PC-9 (cell line): Measurements from ENCODE around the gene COX10. TPM values are rescaled to one million over a fixed set of nuclear protein-coding genes. Genes with fewer than 3 reads are reported as not detected.

Experiments used
- BruUV-seq: library from RNA; stranded (reverse); fragments of 400-500 nt; replicated peaks from 2 replicates; lab custom pipeline; 2021; lab: Mats Ljungman, UMichigan
- CTCF ChIA-PET: fragments of 300-600 bp; sonication (Branson Sonifier 250); formaldehyde crosslinking; loops from one replicate; lab custom pipeline; 2022; ENCODE audit warnings: antibody characterized with exemption; lab: Charles Lee
- POLR2A ChIA-PET: fragments of 300-600 bp; sonication (Branson Sonifier 250); formaldehyde crosslinking; loops from one replicate; lab custom pipeline; 2022; ENCODE audit warnings: antibody characterized with exemption; ENCODE audit not compliant: unreplicated experiment; lab: Charles Lee
- DNase-seq, 2 experiments: peaks; one replicate each; pipeline versions ENCODE4 v3.0.0 to v3.0.0-alpha.2; 2015 to 2022; ENCODE audit warnings: mixed read lengths in 1 of 2
- H2AFZ ChIP-seq: fragments of 200-600 bp; sonication (generic); 2 replicates; pipeline ENCODE4 v1.8.1; 2017; ENCODE audit warnings: antibody characterized with exemption
- H3F3A ChIP-seq: fragments of 200-600 bp; sonication (generic); 2 replicates; pipeline ENCODE4 v1.8.1; 2017; ENCODE audit warnings: antibody characterized with exemption, mild to moderate bottlenecking, low read depth; ENCODE audit not compliant: insufficient read depth
- H3K27ac ChIP-seq: fragments of 200-600 bp; sonication (generic); 2 replicates; pipeline ENCODE4 v1.6.1; 2016; ENCODE audit warnings: mixed run types
- H3K27me3 ChIP-seq: fragments of 200-600 bp; sonication (generic); 2 replicates; pipeline ENCODE4 v1.6.1; 2016; ENCODE audit warnings: low read depth, mixed run types; ENCODE audit not compliant: insufficient read depth
- H3K36me3 ChIP-seq: fragments of 200-600 bp; sonication (generic); 2 replicates; pipeline ENCODE4 v1.6.1; 2016; ENCODE audit warnings: low read depth, mixed run types
- H3K4me1 ChIP-seq: fragments of 200-600 bp; sonication (generic); replicated peaks from 2 replicates; pipeline ENCODE4 v1.6.1; 2016; ENCODE audit warnings: mixed run types; ENCODE audit not compliant: insufficient read depth
- H3K4me2 ChIP-seq: fragments of 200-600 bp; sonication (generic); 2 replicates; pipeline ENCODE4 v1.6.1; 2017; ENCODE audit warnings: mixed run types
- H3K4me3 ChIP-seq: fragments of 200-600 bp; sonication (generic); 2 replicates; pipeline ENCODE4 v1.6.1; 2016; ENCODE audit warnings: mixed run types
- H3K79me2 ChIP-seq: fragments of 200-600 bp; sonication (generic); 2 replicates; pipeline ENCODE4 v1.6.1; 2017; ENCODE audit warnings: low read depth, mixed run types
- H3K9me2 ChIP-seq: fragments of 200-600 bp; sonication (generic); 2 replicates; pipeline ENCODE4 v1.8.1; 2017; ENCODE audit warnings: mild to moderate bottlenecking; ENCODE audit not compliant: insufficient read depth
- H3K9me3 ChIP-seq: fragments of 200-600 bp; sonication (generic); 2 replicates; pipeline ENCODE4 v1.8.1; 2016; ENCODE audit warnings: low read depth; ENCODE audit not compliant: insufficient read depth
- H4K20me1 ChIP-seq: fragments of 200-600 bp; sonication (generic); 2 replicates; pipeline ENCODE4 v1.8.1; 2017; ENCODE audit not compliant: insufficient read depth
- CTCF ChIP-seq: fragments of 200-600 bp; sonication (generic); conservative IDR thresholded peaks from 2 replicates; pipeline ENCODE4 v1.6.1; 2017; ENCODE audit warnings: mixed run types, antibody characterized with exemption, mild to moderate bottlenecking, moderate library complexity
- EZH2 ChIP-seq: fragments of 200-600 bp; sonication (generic); IDR thresholded peaks from 2 replicates; pipeline ENCODE4 v1.8.0; 2017; ENCODE audit warnings: antibody characterized with exemption, low read depth
- intact Hi-C: fragments of 100-400 bp; cut with micrococcal nuclease; formaldehyde crosslinking; loops from one replicate; pipeline ENCODE4 v1.10.0; 2022; ENCODE audit not compliant: unreplicated experiment
- total RNA-seq: library from RNA; stranded (reverse); gene quantifications from 2 replicates; pipeline ENCODE4 v1.2.3, GENCODE V29; 2021

The COX10 gene
- total RNA-seq, 1 experiment from 2014 or later: 22.6 TPM

GRCh38 chr17:14112407-14112806 lies 43.1 kb downstream of the COX10 start:
- Histone ChIP-seq H3K4me1 (no peaks in the 10 kb centered on the region), H3K27ac (no peak overlapping the region), H3K4me2 (no peak overlapping the region), H4K20me1 (no peaks in the 10 kb centered on the region), H3K27me3 (no peaks in the 10 kb centered on the region), H3K9me2 (no peaks in the 10 kb centered on the region), H3K36me3 (no peaks in the 10 kb centered on the region), H2AFZ (no peak overlapping the region), H3K4me3 (no peak overlapping the region), H3F3A (no peaks in the 10 kb centered on the region), H3K79me2 (no peaks in the 10 kb centered on the region), H3K9me3 (no peaks in the 10 kb centered on the region)
- ChIA-PET CTCF (no interaction called here), POLR2A (no interaction called here)
- intact Hi-C loops: no loop called here
- no peak for DNase-seq
- BruUV-seq: no TSS peak
- TF ChIP-seq EZH2 (no peak), CTCF (no peak)

- Histone ChIP-seq H3K27me3 (no peaks in the 10 kb centered on the region), H3F3A (no peaks in the 10 kb centered on the region), H3K4me2 (no peak overlapping the region), H4K20me1 (no peaks in the 10 kb centered on the region), H3K9me2 (no peaks in the 10 kb centered on the region), H3K79me2 (no peaks in the 10 kb centered on the region), H3K4me1 (no peaks in the 10 kb centered on the region), H3K36me3 (no peaks in the 10 kb centered on the region), H3K9me3 (no peaks in the 10 kb centered on the region), H3K27ac (no peak overlapping the region), H2AFZ (no peak overlapping the region), H3K4me3 (no peak overlapping the region)
- BruUV-seq: no TSS peak
- ChIA-PET CTCF (no interaction called here), POLR2A (no interaction called here)
- DNase-seq: no peak
- no peak for TF ChIP-seq CTCF
- intact Hi-C loops: no loop called here
These were observed 43.8 kb downstream of the COX10 start for GRCh38 chr17:14113137-14113536.

GRCh38 chr17:14116263-14117024 lies 47.1 kb downstream of the COX10 start:
- no peaks in the 10 kb centered on the region for H3K36me3 ChIP-seq
- H3K27ac ChIP-seq: no peak overlapping the region
- no peaks in the 10 kb centered on the region for H3K27me3 ChIP-seq
- CTCF ChIA-PET: no interaction called here
- no peaks in the 10 kb centered on the region for H3K79me2 ChIP-seq
- no TSS peak for BruUV-seq
- H3K4me1 ChIP-seq: no peaks in the 10 kb centered on the region
- no peaks in the 10 kb centered on the region for H3F3A ChIP-seq
- DNase-seq: no peak
- POLR2A ChIA-PET: no interaction called here
- no peaks in the 10 kb centered on the region for H4K20me1 ChIP-seq
- H2AFZ ChIP-seq: no peak overlapping the region
- H3K4me2 ChIP-seq: no peak overlapping the region
- no peak overlapping the region for H3K4me3 ChIP-seq
- TF ChIP-seq EZH2: no peak
- no peak for TF ChIP-seq CTCF
- H3K9me3 ChIP-seq: no peaks in the 10 kb centered on the region
- no peaks in the 10 kb centered on the region for H3K9me2 ChIP-seq
- intact Hi-C loops: no loop called here
